MM.1S (cell line): ENCODE results near the gene TNK2.
A peak's percentile ranks its signal among the peaks of the same experiment; 100 is the strongest.
"Not testable (repeated sequence)": the region's sequence is repeated elsewhere in the genome, so short reads cannot be mapped to it uniquely, and the experiment has no call there.

Experiments used
- DNase-seq: peaks from one replicate; pipeline ENCODE4 v3.0.0-alpha.2; 2015
- H2AFZ ChIP-seq: fragments of 300-600 bp; sonication (generic); 2 replicates; pipeline ENCODE4 v1.6.0; 2016; ENCODE audit warnings: antibody characterized with exemption, low read length
- H3F3A ChIP-seq: fragments of 300-600 bp; sonication (generic); 2 replicates; pipeline ENCODE4 v1.6.1; 2016; ENCODE audit warnings: mild to moderate bottlenecking, antibody characterized with exemption, low read length, moderate library complexity, mixed read lengths; ENCODE audit not compliant: insufficient read depth
- H3K27ac ChIP-seq: fragments of 300-600 bp; sonication (generic); 2 replicates; pipeline ENCODE4 v1.5.1; 2016; ENCODE audit warnings: mild to moderate bottlenecking, low read length
- H3K27me3 ChIP-seq: fragments of 300-600 bp; sonication (generic); replicated peaks from 2 replicates; pipeline ENCODE4 v1.6.0; 2016; ENCODE audit warnings: low read length; ENCODE audit not compliant: insufficient read depth
- H3K36me3 ChIP-seq: fragments of 300-600 bp; sonication (generic); replicated peaks from 2 replicates; pipeline ENCODE4 v1.6.1; 2016; ENCODE audit warnings: mild to moderate bottlenecking, low read length, mixed read lengths; ENCODE audit not compliant: insufficient read depth
- H3K4me1 ChIP-seq: fragments of 300-600 bp; sonication (generic); 2 replicates; pipeline ENCODE4 v1.6.1; 2016; ENCODE audit warnings: low read length, mixed read lengths
- H3K4me2 ChIP-seq: fragments of 300-600 bp; sonication (generic); 2 replicates; pipeline ENCODE4 v1.6.0; 2016; ENCODE audit warnings: low read depth, low read length
- H3K4me3 ChIP-seq: fragments of 300-600 bp; sonication (generic); 2 replicates; pipeline ENCODE4 v1.5.1; 2016; ENCODE audit warnings: low read length, mixed read lengths
- H3K79me2 ChIP-seq: fragments of 300-600 bp; sonication (generic); 2 replicates; pipeline ENCODE4 v1.6.1; 2016; ENCODE audit warnings: mixed run types, low read length, mixed read lengths
- H3K9ac ChIP-seq: fragments of 300-600 bp; sonication (generic); 2 replicates; pipeline ENCODE4 v1.6.1; 2016; ENCODE audit warnings: low read length, mixed read lengths
- H3K9me2 ChIP-seq: fragments of 300-600 bp; sonication (generic); replicated peaks from 2 replicates; pipeline ENCODE4 v1.6.1; 2016; ENCODE audit warnings: mild to moderate bottlenecking, low read length, mixed read lengths; ENCODE audit not compliant: insufficient read depth
- H3K9me3 ChIP-seq: fragments of 300-600 bp; sonication (generic); replicated peaks from 2 replicates; pipeline ENCODE4 v1.6.1; 2016; ENCODE audit warnings: mild to moderate bottlenecking, low read length, mixed read lengths; ENCODE audit not compliant: insufficient read depth
- H4K20me1 ChIP-seq: fragments of 300-600 bp; sonication (generic); 2 replicates; pipeline ENCODE4 v1.6.1; 2016; ENCODE audit warnings: mild to moderate bottlenecking, low read length, moderate library complexity, mixed read lengths; ENCODE audit not compliant: insufficient read depth
- EZH2 ChIP-seq: fragments of 300-600 bp; sonication (generic); optimal IDR thresholded peaks from 2 replicates; pipeline ENCODE3; 2017; ENCODE audit warnings: low read depth, mild to moderate bottlenecking, antibody characterized with exemption, low read length, mixed read lengths
- EZH2phosphoT487 ChIP-seq: fragments of 300-600 bp; sonication (generic); IDR thresholded peaks from 2 replicates; pipeline ENCODE4 v1.6.1; 2018; ENCODE audit warnings: antibody characterized with exemption, low read length
- TF ChIP-seq, protein P1 (sequence below): fragments of 300-600 bp; sonication (generic); IDR thresholded peaks from 2 replicates; pipeline ENCODE4 v1.5.1; 2016; ENCODE audit warnings: antibody characterized with exemption, low read length, mixed read lengths

TNK2 gene

DNA sequence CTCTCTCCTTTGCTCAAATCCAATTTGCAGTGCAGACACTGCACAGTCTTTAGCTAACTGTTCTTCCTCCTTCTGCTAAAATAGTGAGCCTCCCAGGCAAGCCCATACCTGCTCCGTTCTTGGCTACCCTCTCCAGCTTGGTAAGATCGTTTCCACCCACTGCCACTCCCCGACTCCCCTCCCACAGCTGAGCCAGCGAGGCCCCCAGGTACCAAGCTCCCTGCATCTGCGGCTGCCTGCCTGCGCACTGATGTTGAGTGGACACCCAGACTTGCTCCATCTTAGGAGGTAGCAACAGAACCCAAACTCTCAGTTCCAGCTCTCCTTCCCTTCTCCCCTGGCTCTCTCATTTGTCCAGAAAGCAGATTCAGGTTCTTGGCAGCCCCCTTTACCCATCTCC, 7.9 kb upstream of the TNK2 start:
- Histone ChIP-seq H3K4me2 (no peak overlapping the region), H2AFZ (no peak overlapping the region), H3K36me3 (no peaks in the 10 kb centered on the region), H3K79me2 (no peaks in the 10 kb centered on the region), H3K4me1 (peaks cover 5% of the 10 kb centered on the region), H3K27me3 (no peaks in the 10 kb centered on the region), H3K9me2 (no peaks in the 10 kb centered on the region), H3K4me3 (no peak overlapping the region), H3F3A (no peaks in the 10 kb centered on the region), H3K9ac (no peak overlapping the region), H3K9me3 (no peaks in the 10 kb centered on the region), H4K20me1 (no peaks in the 10 kb centered on the region), H3K27ac (no peak overlapping the region)
- TF ChIP-seq EZH2 (no peak), EZH2phosphoT487 (no peak)
- TF ChIP-seq, protein P1, sequence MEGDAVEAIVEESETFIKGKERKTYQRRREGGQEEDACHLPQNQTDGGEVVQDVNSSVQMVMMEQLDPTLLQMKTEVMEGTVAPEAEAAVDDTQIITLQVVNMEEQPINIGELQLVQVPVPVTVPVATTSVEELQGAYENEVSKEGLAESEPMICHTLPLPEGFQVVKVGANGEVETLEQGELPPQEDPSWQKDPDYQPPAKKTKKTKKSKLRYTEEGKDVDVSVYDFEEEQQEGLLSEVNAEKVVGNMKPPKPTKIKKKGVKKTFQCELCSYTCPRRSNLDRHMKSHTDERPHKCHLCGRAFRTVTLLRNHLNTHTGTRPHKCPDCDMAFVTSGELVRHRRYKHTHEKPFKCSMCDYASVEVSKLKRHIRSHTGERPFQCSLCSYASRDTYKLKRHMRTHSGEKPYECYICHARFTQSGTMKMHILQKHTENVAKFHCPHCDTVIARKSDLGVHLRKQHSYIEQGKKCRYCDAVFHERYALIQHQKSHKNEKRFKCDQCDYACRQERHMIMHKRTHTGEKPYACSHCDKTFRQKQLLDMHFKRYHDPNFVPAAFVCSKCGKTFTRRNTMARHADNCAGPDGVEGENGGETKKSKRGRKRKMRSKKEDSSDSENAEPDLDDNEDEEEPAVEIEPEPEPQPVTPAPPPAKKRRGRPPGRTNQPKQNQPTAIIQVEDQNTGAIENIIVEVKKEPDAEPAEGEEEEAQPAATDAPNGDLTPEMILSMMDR: no peak
- no peak for DNase-seq

DNA sequence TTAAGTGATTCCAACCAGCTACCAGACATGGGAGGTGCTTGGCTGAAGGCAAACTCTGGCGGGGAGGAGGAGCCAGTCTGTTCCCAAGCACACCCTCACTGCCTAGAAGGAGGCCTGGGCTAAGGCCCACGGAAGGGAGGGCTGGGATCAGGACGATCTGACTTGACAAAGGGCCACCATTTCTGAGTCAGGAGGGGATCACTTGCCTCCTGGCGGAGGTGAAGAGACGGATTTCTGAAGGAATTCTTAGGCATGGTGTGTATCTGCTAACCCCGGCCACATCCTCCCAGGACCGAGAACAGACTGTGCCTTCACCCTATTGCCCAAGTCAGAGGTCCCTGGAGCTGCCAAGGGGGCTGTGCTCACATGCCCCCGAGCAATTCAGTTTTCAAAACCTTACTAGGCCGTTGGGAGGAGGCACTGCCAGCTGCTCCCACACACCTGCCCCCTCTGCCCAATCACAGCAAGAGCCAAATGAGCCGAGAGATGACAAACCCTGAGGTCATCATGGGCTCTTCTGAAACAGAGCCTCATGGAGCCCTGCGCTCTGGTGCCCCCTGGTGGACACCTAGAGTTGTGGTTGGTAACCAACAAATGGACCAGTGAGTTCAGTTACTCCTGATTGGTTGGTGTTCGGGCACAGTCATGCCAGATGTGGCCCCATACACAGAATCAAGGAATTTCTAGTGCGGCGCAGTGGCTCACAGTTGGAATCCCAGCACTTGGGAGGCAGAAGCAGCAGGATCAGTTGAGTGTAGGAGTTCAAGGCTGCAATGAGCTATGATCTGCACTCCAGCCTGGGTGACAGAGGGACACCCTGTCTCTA, 6.5 kb upstream of the TNK2 start:
- H3K4me3 ChIP-seq: no peak overlapping the region
- no peaks in the 10 kb centered on the region for H3K9me2 ChIP-seq
- no peaks in the 10 kb centered on the region for H3K79me2 ChIP-seq
- no peaks in the 10 kb centered on the region for H3K27me3 ChIP-seq
- H4K20me1 ChIP-seq: no peaks in the 10 kb centered on the region
- H3K9ac ChIP-seq: peak overlapping the region; percentile 7; the same call in 1 of the 2 replicates
- peak overlapping the region; percentile 56 for H2AFZ ChIP-seq
- peak; percentile 99 for DNase-seq
- peak overlapping the region; percentile 34 for H3K4me2 ChIP-seq
- H3K4me1 ChIP-seq: peaks cover 5% of the 10 kb centered on the region
- peak overlapping the region; percentile 36; the same call in 1 of the 2 replicates for H3K27ac ChIP-seq
- no peak for TF ChIP-seq EZH2
- TF ChIP-seq, protein P1: peak; percentile 100
- H3K9me3 ChIP-seq: no peaks in the 10 kb centered on the region
- H3F3A ChIP-seq: no peaks in the 10 kb centered on the region
- no peaks in the 10 kb centered on the region for H3K36me3 ChIP-seq

DNA sequence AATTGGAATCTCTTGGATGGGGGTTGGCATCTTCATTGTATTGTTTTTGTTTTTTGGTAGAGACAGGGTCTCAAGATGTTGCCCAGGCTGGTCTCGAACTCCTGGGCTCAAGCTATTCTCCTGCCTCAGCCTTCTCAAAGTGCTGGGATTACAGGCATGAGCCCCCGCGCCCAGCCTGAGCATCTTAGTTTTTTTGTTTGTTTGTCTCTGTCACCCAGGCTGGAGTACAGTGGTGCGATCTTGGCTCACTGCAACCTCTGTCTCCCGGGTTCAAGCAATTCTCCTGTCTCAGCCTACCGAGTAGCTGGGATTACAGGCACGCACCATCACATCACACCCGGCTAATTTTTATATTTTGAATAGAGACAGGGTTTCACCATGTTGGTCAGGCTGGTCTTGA, 5.8 kb upstream of the TNK2 start:
- not testable (repeated sequence) for H3K9ac ChIP-seq, H3K9me3 ChIP-seq, H3K9me2 ChIP-seq, H3K4me3 ChIP-seq, H3K79me2 ChIP-seq, H3K27me3 ChIP-seq, H2AFZ ChIP-seq, H3F3A ChIP-seq, H3K4me2 ChIP-seq, H3K27ac ChIP-seq, H3K36me3 ChIP-seq, H4K20me1 ChIP-seq, H3K4me1 ChIP-seq, DNase-seq

DNA sequence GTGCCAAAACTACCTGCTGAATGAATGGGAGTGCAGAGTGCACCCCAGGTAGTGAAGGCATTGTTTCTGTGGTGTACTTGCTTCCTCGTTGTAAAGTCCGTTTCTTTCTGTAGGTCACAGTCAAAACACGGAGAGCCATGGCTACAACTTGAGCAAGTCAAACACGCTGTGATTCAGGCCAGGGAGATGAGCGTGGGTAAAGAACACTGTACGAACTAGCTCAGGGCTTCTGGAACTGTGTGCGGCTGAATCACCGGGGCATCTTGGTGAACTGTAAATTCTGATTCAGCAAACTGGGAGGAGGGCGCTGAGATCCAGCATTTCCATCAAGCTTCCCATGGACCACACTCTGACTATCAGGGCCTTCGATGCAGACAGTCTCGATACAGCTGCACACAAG, 5.0 kb upstream of the TNK2 start:
- TF ChIP-seq EZH2: no peak
- TF ChIP-seq, protein P1: no peak
- Histone ChIP-seq H3F3A (peaks cover 5% of the 10 kb centered on the region), H4K20me1 (no peaks in the 10 kb centered on the region), H3K9me3 (no peaks in the 10 kb centered on the region), H3K79me2 (peaks cover 6% of the 10 kb centered on the region), H3K27me3 (no peaks in the 10 kb centered on the region), H3K9me2 (no peaks in the 10 kb centered on the region), H2AFZ (no peak overlapping the region), H3K36me3 (no peaks in the 10 kb centered on the region), H3K27ac (no peak overlapping the region), H3K4me3 (no peak overlapping the region), H3K9ac (no peak overlapping the region), H3K4me1 (peaks cover 5% of the 10 kb centered on the region), H3K4me2 (no peak overlapping the region)
- no peak for DNase-seq
